Measurements from ENCODE around the gene DNAH17.

The DNAH17 gene

GRCh38 chr17:78426293-78426879 is 150.8 kb downstream of the DNAH17 start:
- no peak for DNase-seq

DNA sequence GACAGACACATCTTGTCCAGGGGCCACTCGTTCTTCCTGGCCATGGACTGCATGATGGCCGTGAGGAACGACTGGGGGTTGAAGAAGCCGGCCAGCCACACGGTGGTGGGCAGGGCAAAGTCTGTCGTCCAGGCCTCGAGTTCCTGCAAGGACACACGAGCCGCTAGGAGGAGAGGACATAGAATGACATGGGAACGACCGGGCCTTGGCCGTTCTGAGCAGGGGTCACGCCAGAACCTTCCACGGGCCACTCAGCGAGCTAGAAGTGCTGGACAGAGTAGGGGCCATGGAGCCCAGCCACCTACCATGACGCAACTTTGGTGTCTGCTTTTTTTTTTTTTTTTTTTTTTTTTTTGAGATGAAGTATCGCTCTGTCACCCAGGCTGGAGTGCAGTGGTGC is 151.8 kb downstream of the DNAH17 start:
- no peak for DNase-seq

DNA sequence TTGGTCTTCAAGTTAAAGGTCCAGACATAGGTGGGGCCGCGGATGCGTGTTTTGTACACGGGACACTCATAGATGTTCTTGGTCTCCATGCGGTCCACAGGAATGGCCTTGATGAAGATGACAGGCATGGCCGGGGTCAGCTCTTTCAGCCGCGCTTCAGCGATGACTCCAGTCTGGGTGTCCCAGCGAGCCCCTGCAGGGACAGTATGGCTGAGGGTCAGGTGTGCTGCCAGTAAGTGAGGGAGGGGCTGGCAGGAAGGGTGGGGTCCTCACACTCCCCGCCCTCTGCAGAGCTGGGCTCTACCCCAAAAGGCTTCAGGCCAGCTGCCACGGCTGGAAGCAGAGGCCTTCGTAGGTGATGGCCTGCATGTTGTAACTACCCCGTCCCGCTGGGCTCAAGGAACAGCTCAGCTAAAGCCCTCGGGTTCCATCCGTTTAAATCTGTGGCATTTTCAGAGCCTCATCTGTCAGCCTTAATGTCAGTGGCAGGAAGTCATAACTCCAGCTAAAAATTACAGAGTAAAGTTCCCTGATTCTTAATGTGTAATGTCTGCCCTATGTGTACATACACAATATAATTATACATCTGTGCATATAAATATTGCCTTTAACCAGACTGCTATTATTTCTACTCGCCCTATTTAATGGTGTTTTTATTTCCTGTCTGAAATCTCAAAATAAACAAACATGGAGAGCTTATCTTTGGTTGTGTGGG is 153.1 kb downstream of the DNAH17 start:
- no peak for DNase-seq

GRCh38 chr17:78422872-78423588 is 154.2 kb downstream of the DNAH17 start:
- no peak for DNase-seq

- DNase-seq, result no peak
These were observed 155.0 kb downstream of the DNAH17 start for GRCh38 chr17:78422267-78422605.

GRCh38 chr17:78421534-78422266 is 155.5 kb downstream of the DNAH17 start:
- peak; percentile 62 for DNase-seq

GRCh38 chr17:78421084-78421533 is 156.1 kb downstream of the DNAH17 start:
- DNase-seq, result no peak

DNA sequence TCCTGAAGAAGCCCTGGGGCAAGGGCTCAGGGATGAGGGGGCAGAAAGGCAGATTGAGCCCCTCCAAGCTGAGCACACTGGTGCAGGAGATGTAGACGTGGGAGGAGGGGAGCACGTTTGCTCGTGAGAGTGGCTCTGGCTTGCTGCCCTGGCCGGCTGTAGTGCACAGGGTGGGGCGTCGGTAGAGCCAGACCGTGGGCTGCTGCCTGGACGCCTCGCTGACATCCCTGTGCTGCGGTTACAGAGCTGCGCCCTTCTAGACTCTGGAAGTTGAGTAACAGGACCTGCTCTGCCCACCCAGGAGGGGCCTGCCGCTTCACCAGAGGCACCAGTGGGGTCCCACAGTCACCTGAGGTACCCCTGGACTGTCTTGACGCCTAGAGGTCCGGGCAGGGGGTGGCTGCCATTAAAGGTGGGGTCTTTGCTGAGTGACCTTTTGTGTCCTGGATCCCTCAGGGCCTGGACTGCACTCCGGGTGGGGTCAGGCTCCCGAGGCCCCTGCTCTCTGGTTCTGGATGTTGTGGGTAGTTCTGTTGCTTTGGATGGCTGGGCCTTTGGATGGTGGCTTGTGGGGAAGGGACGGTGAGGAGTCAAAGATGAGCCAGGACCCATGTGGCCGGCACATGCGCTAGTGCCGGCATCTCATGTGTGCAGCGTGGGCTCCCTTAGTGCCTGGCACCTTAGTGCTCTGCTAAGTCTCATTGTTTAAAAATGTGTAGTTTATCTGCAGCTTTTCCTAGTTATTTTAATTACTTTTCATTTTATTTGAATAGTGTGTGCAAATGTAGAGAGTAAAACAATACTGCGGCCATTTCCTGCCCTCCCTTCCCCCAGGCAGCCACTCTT is 157.0 kb downstream of the DNAH17 start:
- DNase-seq, result no peak

- DNase-seq, result no peak
These were observed 158.7 kb downstream of the DNAH17 start for GRCh38 chr17:78418326-78419026.

DNA sequence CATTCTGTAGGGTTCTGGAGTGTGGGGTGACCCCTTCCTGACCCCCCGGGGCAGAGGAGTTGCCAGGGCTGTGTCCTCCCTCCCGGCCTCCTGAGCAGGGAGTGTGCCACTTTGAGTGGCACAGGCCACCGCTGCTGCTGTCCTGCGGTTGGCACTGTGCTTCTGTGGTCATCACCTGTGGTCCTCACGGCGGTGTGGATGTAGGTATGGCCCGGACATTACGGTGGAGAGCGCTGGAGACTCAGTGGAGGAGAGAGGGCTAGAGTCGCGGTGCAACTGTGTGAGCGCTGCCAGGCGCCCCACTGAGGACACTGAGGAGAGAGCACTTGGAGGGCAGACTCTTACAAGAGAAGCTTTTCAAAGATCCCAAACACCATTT is 159.7 kb downstream of the DNAH17 start:
- no peak for DNase-seq

- DNase-seq, result no peak
These were observed 160.2 kb downstream of the DNAH17 start for GRCh38 chr17:78416791-78417530.

DNA sequence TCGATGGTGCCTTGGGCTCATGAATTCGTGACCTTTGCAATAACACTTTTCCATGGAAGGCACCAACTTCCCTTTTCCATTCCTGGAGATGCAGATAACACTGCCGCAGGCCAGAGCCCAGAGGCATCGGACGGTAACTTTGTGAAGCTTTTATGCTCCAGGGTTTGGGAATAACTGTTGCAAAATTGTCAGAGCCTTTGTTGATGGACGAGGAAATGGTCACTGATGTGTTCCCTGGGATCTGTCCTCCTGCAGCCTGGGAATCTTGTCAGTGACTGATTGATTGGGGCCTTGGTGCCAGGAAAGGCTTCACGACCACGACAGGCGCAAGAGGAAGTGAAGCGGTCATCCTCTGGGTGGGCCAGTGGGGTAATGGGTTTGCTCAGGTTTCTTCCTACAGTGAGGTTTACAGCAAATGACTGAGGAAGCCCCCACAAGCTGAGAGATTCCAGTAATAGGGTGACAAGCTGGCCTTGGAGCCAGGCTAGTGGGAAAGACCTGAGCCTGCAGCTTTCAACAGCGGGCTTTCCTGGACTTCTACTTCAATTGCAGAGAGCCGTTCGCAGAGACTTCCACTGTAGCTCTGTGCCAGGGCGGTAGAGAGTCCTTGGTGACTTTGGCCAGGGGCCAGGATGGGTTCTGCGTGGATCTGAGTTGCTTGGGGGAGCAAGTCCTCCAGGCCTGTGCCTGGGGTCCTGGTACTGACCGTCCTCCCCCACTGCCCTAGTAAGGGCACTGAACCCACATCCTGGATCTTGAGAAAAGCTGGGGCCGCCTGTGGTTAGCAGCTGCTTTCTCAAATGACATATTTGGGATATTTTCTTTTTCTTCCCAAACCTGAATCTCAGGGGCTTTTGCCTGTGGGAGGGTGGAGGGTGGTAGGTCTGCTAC is 161.1 kb downstream of the DNAH17 start:
- no peak for DNase-seq

- no peak for DNase-seq
These were observed 162.7 kb downstream of the DNAH17 start for GRCh38 chr17:78414178-78415162.

- no peak for DNase-seq
These were observed 164.8 kb downstream of the DNAH17 start for GRCh38 chr17:78412403-78412802.

DNA sequence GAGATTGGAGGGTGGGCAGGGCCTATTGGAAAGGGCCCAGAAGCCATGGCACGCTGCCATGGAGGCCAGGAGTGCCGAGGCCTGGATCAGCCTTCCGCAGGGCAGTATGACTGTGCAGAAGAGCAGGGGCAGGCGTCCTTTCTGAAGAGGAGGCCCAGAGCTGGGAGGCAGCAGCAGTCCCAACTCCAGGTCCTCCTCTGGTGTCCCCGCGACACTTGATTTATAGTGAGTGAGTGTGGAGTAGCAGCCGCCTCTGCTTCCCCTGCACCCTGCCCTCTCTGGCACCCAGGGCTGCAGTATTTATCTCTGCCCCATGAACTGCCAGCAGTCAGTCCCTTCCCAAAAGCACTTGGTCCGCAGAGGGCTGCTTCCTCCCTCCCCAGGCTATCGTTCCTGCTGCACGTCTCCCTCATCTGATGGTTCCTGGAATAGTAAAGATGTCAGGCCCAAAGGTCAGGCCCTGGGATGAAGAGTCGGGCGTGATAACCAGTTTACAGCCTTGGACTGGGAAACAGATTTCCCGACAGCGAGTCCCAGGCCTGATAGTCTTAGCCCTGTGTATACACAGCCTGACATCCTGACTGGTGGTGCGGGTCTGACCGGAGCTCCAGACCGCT is 165.8 kb downstream of the DNAH17 start:
- DNase-seq, result peak; percentile 32

DNA sequence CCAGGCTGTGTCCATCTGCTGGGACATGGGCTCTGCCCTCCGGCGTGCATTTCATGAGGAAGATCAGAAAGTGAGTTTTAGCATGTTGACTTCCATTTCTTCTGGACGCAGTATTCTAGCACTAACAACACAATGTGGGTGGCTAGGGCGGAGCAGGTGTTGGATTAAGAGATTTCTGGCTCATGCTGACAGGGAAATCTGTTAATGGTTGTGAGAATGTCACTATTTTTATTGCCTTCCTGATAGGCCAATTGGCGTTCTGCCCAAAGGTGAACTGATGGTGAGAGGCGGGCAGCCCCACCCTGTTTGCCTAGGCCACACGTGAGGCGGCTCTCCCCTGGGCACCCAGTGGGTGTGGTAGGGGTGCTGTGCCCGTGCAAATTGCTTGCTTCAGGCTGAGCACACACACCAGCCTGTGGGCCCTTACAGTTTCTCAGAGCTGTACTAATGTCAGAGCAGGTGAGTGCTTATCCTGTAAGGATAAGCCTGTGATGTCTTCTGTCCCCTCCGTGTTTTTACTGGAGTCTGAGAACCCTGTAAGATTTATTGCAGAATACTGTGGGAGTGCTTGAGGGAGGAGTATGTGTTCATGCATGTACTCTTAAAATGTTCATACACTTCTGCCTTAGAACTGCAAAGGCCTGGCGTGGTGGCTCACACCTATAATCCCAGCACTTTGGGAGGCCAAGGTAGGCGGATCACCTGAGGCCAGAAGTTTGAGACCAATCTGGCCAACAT is 167.8 kb downstream of the DNAH17 start:
- peak; percentile 98 for DNase-seq

DNA sequence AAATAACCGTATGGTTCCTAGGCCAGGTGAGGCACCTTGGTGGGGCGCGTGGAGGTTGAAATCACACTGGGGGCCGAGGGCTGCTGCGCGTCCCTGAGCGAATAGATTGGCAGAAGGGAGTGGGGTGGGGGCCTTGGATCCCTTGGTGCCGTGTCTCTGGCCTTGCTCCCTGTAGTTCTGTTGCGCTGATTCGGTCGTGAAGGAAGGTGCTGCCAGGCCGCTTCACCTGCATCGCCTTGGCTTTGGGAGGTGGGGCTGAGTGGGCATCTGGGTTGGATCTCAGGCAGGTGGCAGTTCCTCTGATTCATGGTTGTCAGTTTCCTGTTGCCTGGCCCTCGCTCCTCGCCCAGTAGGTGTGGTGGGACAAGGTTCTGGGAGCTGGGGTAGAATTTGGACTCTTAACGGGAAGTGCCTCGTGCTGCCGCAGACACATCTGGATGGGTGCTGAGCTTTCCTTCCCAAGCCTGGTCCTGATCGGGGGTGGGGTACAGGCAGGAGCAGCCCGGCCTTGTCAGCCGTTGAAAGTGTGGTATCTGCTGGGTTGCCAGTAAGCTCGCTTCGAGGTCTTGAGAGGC is 168.6 kb downstream of the DNAH17 start:
- no peak for DNase-seq

Data from NCI-H345 (cell line).